ENCODE data around the gene MSGN1. TPM values are rescaled to one million over a fixed set of nuclear protein-coding genes. Genes with fewer than 3 reads are reported as not detected.

MSGN1 gene, protein sequence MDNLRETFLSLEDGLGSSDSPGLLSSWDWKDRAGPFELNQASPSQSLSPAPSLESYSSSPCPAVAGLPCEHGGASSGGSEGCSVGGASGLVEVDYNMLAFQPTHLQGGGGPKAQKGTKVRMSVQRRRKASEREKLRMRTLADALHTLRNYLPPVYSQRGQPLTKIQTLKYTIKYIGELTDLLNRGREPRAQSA
- total RNA-seq, result not detected

DNA sequence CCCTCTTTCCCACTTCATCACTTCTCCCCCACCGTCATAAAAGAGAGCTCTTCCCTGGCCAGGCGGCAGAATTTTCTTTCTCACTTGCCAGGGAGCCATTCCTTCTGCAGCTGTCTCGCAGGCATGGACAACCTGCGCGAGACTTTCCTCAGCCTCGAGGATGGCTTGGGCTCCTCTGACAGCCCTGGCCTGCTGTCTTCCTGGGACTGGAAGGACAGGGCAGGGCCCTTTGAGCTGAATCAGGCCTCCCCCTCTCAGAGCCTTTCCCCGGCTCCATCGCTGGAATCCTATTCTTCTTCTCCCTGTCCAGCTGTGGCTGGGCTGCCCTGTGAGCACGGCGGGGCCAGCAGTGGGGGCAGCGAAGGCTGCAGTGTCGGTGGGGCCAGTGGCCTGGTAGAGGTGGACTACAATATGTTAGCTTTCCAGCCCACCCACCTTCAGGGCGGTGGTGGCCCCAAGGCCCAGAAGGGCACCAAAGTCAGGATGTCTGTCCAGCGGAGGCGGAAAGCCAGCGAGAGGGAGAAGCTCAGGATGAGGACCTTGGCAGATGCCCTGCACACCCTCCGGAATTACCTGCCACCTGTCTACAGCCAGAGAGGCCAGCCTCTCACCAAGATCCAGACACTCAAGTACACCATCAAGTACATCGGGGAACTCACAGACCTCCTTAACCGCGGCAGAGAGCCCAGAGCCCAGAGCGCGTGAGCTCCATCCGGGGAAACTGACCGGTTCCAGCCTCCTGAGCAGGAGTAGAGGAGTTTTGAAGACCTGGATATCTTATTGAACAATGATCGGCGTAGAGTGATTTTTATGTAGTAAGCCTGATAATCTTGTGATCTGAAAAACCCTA lies at the start of gene MSGN1:
Gene MSGN1 (plus strand): TSS at position 65 of the 850 bp plus-strand sequence. CDS start 59 bp downstream, at position 124.
- Histone ChIP-seq H3K4me3 (no peak within 1 kb of the TSS), H3K36me3 (no peaks in the 10 kb centered on the region), H3K27ac (no peak within 1 kb of the TSS), H3K4me1 (no peaks in the 10 kb centered on the region), H3K9me3 (no peaks in the 10 kb centered on the region), H3K27me3 (no peaks in the 10 kb centered on the region)
- TF ChIP-seq POLR2AphosphoS5 (IDR thresholded peaks at IDR 0.05) (no peak), EP300 (IDR thresholded peaks at IDR 0.05) (no peak), POLR2A (IDR thresholded peaks at IDR 0.05) (no peak)
- TF ChIP-seq, protein P1, sequence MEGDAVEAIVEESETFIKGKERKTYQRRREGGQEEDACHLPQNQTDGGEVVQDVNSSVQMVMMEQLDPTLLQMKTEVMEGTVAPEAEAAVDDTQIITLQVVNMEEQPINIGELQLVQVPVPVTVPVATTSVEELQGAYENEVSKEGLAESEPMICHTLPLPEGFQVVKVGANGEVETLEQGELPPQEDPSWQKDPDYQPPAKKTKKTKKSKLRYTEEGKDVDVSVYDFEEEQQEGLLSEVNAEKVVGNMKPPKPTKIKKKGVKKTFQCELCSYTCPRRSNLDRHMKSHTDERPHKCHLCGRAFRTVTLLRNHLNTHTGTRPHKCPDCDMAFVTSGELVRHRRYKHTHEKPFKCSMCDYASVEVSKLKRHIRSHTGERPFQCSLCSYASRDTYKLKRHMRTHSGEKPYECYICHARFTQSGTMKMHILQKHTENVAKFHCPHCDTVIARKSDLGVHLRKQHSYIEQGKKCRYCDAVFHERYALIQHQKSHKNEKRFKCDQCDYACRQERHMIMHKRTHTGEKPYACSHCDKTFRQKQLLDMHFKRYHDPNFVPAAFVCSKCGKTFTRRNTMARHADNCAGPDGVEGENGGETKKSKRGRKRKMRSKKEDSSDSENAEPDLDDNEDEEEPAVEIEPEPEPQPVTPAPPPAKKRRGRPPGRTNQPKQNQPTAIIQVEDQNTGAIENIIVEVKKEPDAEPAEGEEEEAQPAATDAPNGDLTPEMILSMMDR (IDR thresholded peaks at IDR 0.05), result no peak
- ATAC-seq, result no peak
- WGBS, 2 donors (ENCODE audit: low coverage in 1 of 2), result 97 to 98% methylated on average over 6 to 8 of the region's 26 CpGs

DNA sequence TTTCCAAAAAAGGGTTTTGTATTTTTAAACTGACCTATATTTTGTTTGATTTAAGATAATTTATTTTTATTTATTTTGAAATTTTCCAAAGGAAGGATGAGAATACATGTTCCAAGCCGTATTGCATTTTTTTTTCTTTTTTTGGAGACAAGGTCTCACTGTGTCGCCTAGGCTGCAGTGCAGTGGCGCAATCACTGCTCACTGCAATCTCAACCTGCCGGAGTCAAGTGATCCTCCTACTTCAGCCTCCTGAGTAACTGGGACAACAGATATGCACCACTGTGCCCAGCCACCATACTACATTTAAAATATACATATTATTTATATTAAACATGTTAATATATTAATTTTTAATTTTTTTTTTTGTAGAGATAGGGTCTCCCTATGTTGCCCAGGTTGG lies 47.4 kb upstream of the MSGN1 start:
- Histone ChIP-seq H3K27me3 (no peaks in the 10 kb centered on the region), H3K9me3 (no peaks in the 10 kb centered on the region), H3K4me3 (no peak overlapping the region), H3K27ac (no peak overlapping the region), H3K4me1 (no peaks in the 10 kb centered on the region), H3K36me3 (no peaks in the 10 kb centered on the region)
- ATAC-seq, result no peak
- TF ChIP-seq POLR2A (IDR thresholded peaks at IDR 0.05) (no peak), EP300 (IDR thresholded peaks at IDR 0.05) (no peak), POLR2AphosphoS5 (IDR thresholded peaks at IDR 0.05) (no peak)
- TF ChIP-seq, protein P1 (IDR thresholded peaks at IDR 0.05), result no peak
- WGBS, 2 donors (ENCODE audit: low coverage in 1 of 2), result 96 to 100% methylated on average over 4 of the region's 4 CpGs

DNA sequence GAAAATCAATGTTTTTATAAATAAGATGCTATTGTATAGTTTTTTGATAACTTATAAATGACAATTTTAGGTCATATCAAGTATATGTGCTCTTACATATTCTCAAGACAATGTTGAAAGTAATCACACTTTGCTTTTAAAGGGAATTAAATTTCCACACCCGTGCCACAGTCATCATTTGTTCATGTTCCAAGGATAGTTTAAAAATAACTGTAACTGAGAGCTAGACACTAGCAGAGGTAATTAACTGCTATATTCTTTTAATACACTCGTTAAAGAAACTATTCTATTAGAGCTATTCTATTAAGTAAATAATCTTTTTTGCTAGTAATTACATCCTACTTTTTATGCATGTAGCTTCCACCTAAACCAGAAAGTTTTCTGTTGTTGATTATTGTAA lies 44.3 kb upstream of the MSGN1 start:
- H3K9me3 ChIP-seq, result no peaks in the 10 kb centered on the region
- no peak overlapping the region for H3K4me3 ChIP-seq
- no peaks in the 10 kb centered on the region for H3K27me3 ChIP-seq
- no peaks in the 10 kb centered on the region for H3K4me1 ChIP-seq
- WGBS, 2 donors (ENCODE audit: low coverage in 1 of 2), result 77 to 88% methylated on average over 2 of the region's 2 CpGs
- no peaks in the 10 kb centered on the region for H3K36me3 ChIP-seq
- no peak for ATAC-seq
- TF ChIP-seq EP300 (IDR thresholded peaks at IDR 0.05), result no peak
- no peak overlapping the region for H3K27ac ChIP-seq

DNA sequence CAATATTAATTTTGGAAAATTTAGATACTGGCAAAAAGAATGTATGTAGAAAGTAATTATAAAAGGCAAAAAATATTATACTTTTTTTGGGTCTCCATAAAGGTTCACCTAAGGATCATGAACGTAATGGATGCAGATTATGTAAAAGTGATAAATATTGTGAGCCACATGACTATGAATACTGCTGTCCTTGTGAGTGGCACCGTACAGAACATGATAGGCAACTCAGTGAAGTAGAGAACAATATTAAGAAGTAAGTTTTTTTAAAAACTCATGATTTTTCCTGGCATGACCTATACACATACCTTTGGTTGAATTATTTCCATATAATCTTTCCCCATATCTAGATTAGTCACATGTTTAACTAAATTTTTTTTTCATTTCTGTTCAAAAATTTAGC lies 43.7 kb upstream of the MSGN1 start:
- Histone ChIP-seq H3K9me3 (no peaks in the 10 kb centered on the region), H3K27me3 (no peaks in the 10 kb centered on the region), H3K4me1 (no peaks in the 10 kb centered on the region), H3K27ac (no peak overlapping the region), H3K36me3 (no peaks in the 10 kb centered on the region), H3K4me3 (no peak overlapping the region)
- WGBS, 2 donors (ENCODE audit: low coverage in 1 of 2), result 86 to 90% methylated on average over 2 of the region's 2 CpGs
- TF ChIP-seq POLR2A (IDR thresholded peaks at IDR 0.05) (no peak), POLR2AphosphoS5 (IDR thresholded peaks at IDR 0.05) (no peak), EP300 (IDR thresholded peaks at IDR 0.05) (no peak)
- TF ChIP-seq, protein P1 (IDR thresholded peaks at IDR 0.05), result no peak
- no peak for ATAC-seq

DNA sequence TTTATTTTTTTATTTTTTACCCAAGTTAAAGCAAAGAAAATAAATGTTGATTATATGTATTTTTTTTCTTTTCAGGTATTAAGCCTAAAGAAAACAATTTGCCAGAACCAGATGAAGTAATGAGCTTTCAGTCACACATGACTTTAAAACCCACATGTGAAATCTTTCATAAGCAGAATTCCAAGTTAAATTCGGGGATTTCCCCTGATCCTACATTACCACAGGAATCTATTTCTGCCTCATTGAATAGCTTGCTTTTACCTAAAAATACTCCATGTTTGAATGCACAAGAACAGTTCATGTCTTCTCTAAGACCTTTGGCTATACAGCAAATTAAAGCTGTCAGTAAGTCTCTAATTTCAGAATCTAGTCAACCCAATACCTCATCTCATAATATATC lies 35.7 kb upstream of the MSGN1 start:
- no peak for ATAC-seq
- 83 to 89% methylated on average over 1 of the region's 1 CpG for WGBS, 2 donors (ENCODE audit: low coverage in 1 of 2)
- Histone ChIP-seq H3K4me3 (no peak overlapping the region), H3K27me3 (no peaks in the 10 kb centered on the region), H3K4me1 (no peaks in the 10 kb centered on the region), H3K36me3 (peaks cover 0 to 14% of the 10 kb centered on the region in 2 donors), H3K9me3 (no peaks in the 10 kb centered on the region), H3K27ac (no peak overlapping the region)
- TF ChIP-seq POLR2AphosphoS5 (IDR thresholded peaks at IDR 0.05) (no peak), EP300 (IDR thresholded peaks at IDR 0.05) (no peak), POLR2A (IDR thresholded peaks at IDR 0.05) (no peak)
- TF ChIP-seq, protein P1 (IDR thresholded peaks at IDR 0.05), result no peak
